Measurements from ENCODE around the gene C2CD5. TPM values are rescaled to one million over a fixed set of nuclear protein-coding genes. Genes with fewer than 3 reads are reported as not detected.

C2CD5 gene
- polyA plus RNA-seq, 1 experiment, result 11.0 TPM

GRCh38 chr12:22473212-22473611, 71.1 kb downstream of the C2CD5 start:
- H3K27me3 ChIP-seq (ENCODE audit: control insufficient read depth, insufficient read depth, low read length), result no peaks in the 10 kb centered on the region
- ChIA-PET CTCF (interaction anchor here (5.3 kb wide), 1 partner anchor 13 kb away, joined by 25 read pairs; no protein-coding TSS in a partner anchor), POLR2A (no interaction called here)
- no peak overlapping the region for H3K4me3 ChIP-seq (ENCODE audit: low read depth, low read length)
- no peaks in the 10 kb centered on the region for H3K36me3 ChIP-seq (ENCODE audit: control insufficient read depth, insufficient read depth, low read length)
- TF ChIP-seq CTCF (IDR thresholded peaks at IDR 0.05; ENCODE audit: insufficient read depth, low read depth, low read length), result no peak
- DNase-seq (ENCODE audit: low read depth), result no peak

GRCh38 chr12:22467190-22467589, 77.2 kb downstream of the C2CD5 start:
- CTCF ChIA-PET, result interaction anchor here (0.6 to 1.5 kb wide), 3 partner anchors 8 to 163 kb away, joined by 5 to 6 read pairs (median 5); no protein-coding TSS in a partner anchor
- peak; percentile 19 for DNase-seq (ENCODE audit: low read depth)
- POLR2A ChIA-PET, result no interaction called here
- TF ChIP-seq CTCF (IDR thresholded peaks at IDR 0.05; ENCODE audit: insufficient read depth, low read depth, low read length), result no peak
- Histone ChIP-seq H3K27me3 (ENCODE audit: control insufficient read depth, insufficient read depth, low read length) (no peaks in the 10 kb centered on the region), H3K4me3 (ENCODE audit: low read depth, low read length) (no peak overlapping the region), H3K36me3 (ENCODE audit: control insufficient read depth, insufficient read depth, low read length) (no peaks in the 10 kb centered on the region)

GRCh38 chr12:22463306-22463705, 81.0 kb downstream of the C2CD5 start:
- Histone ChIP-seq H3K27me3 (ENCODE audit: control insufficient read depth, insufficient read depth, low read length) (no peaks in the 10 kb centered on the region), H3K36me3 (ENCODE audit: control insufficient read depth, insufficient read depth, low read length) (no peaks in the 10 kb centered on the region), H3K4me3 (ENCODE audit: low read depth, low read length) (no peak overlapping the region)
- TF ChIP-seq CTCF (IDR thresholded peaks at IDR 0.05; ENCODE audit: insufficient read depth, low read depth, low read length), result no peak
- POLR2A ChIA-PET, result no interaction called here
- no peak for DNase-seq (ENCODE audit: low read depth)
- CTCF ChIA-PET, result interaction anchor here (0.6 to 1.3 kb wide), 2 partner anchors 8 to 60 kb away, joined by 3 read pairs; no protein-coding TSS in a partner anchor

GRCh38 chr12:22461786-22462185, 82.6 kb downstream of the C2CD5 start:
- H3K27me3 ChIP-seq (ENCODE audit: control insufficient read depth, insufficient read depth, low read length), result no peaks in the 10 kb centered on the region
- POLR2A ChIA-PET, result no interaction called here
- CTCF ChIA-PET, result interaction anchor here (1.2 to 4.4 kb wide), 2 partner anchors 10 to 14 kb away, joined by 3 to 25 read pairs; no protein-coding TSS in a partner anchor
- H3K4me3 ChIP-seq (ENCODE audit: low read depth, low read length), result no peak overlapping the region
- no peaks in the 10 kb centered on the region for H3K36me3 ChIP-seq (ENCODE audit: control insufficient read depth, insufficient read depth, low read length)
- TF ChIP-seq CTCF (IDR thresholded peaks at IDR 0.05; ENCODE audit: insufficient read depth, low read depth, low read length), result no peak
- no peak for DNase-seq (ENCODE audit: low read depth)

GRCh38 chr12:22459838-22460490, 84.4 kb downstream of the C2CD5 start:
- no peak for DNase-seq (ENCODE audit: low read depth)
- no peaks in the 10 kb centered on the region for H3K36me3 ChIP-seq (ENCODE audit: control insufficient read depth, insufficient read depth, low read length)
- CTCF ChIA-PET, result interaction anchor here (0.6 to 4.4 kb wide), 10 partner anchors 8 to 391 kb away, joined by 3 to 44 read pairs (median 3); no protein-coding TSS in a partner anchor
- H3K4me3 ChIP-seq (ENCODE audit: low read depth, low read length), result no peak overlapping the region
- TF ChIP-seq CTCF (IDR thresholded peaks at IDR 0.05; ENCODE audit: insufficient read depth, low read depth, low read length), result peak; percentile 70
- POLR2A ChIA-PET, result interaction anchor here (0.5 to 0.6 kb wide), 2 partner anchors 36 to 813 kb away, joined by 3 to 4 read pairs; no protein-coding TSS in a partner anchor
- H3K27me3 ChIP-seq (ENCODE audit: control insufficient read depth, insufficient read depth, low read length), result no peaks in the 10 kb centered on the region

Data from BJ (cell line).